Measurements from ENCODE around the gene XIRP1. TPM values are rescaled to one million over a fixed set of nuclear protein-coding genes. Genes with fewer than 3 reads are reported as not detected.
"Not testable (repeated sequence)": the region's sequence is repeated elsewhere in the genome, so short reads cannot be mapped to it uniquely, and the experiment has no call there.

The XIRP1 gene
- total RNA-seq, 1 donor from 2014 or later, result not detected

DNA sequence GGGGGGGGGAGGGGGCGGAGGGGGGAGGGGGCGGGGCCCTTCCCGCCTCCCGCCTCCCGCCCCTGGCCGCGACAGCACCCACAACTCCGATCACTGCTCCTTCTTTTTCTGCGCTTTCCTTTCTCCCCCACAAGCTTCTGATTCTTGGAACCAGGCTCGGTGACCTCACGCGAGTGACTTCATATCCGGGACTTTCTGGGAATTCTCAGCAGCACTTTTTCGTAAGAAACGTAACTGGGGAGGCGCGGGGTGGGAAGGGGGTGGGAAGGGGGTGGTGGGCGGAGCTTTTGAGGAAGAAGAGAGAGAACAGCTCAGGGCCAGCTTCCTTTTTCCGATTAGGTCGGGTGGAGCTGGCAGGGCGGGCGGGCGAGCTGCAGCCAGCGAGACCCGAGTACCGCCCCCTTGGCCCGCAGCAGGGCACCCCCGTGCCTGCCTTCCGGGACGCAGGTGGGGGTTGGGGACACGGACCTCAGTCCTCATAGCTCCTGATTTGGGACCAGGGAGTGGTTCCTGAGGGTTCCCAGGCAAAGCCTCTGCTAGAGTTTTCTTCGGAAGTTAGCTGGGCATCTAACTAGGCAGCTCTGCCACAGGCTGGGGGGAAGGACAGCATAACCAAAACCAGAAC is 14.6 kb downstream of the XIRP1 start:
- Histone ChIP-seq H3K4me1 (peaks cover 19 to 37% of the 10 kb centered on the region in 2 donors), H3K36me3 (no peaks in the 10 kb centered on the region), H3K4me3 (peak overlapping the region; percentile 40 to 56), H3K27me3 (no peaks in the 10 kb centered on the region), H3K27ac (peak overlapping the region; percentile 93 to 94), H3K9me3 (no peaks in the 10 kb centered on the region)
- intact Hi-C loops (cut with DNase I), result no loop called here
- TF ChIP-seq, protein P1, sequence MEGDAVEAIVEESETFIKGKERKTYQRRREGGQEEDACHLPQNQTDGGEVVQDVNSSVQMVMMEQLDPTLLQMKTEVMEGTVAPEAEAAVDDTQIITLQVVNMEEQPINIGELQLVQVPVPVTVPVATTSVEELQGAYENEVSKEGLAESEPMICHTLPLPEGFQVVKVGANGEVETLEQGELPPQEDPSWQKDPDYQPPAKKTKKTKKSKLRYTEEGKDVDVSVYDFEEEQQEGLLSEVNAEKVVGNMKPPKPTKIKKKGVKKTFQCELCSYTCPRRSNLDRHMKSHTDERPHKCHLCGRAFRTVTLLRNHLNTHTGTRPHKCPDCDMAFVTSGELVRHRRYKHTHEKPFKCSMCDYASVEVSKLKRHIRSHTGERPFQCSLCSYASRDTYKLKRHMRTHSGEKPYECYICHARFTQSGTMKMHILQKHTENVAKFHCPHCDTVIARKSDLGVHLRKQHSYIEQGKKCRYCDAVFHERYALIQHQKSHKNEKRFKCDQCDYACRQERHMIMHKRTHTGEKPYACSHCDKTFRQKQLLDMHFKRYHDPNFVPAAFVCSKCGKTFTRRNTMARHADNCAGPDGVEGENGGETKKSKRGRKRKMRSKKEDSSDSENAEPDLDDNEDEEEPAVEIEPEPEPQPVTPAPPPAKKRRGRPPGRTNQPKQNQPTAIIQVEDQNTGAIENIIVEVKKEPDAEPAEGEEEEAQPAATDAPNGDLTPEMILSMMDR (IDR thresholded peaks at IDR 0.05), result no peak
- DNase-seq (ENCODE audit: low spot score in 2 of 2), result peak; percentile 84 to 97

DNA sequence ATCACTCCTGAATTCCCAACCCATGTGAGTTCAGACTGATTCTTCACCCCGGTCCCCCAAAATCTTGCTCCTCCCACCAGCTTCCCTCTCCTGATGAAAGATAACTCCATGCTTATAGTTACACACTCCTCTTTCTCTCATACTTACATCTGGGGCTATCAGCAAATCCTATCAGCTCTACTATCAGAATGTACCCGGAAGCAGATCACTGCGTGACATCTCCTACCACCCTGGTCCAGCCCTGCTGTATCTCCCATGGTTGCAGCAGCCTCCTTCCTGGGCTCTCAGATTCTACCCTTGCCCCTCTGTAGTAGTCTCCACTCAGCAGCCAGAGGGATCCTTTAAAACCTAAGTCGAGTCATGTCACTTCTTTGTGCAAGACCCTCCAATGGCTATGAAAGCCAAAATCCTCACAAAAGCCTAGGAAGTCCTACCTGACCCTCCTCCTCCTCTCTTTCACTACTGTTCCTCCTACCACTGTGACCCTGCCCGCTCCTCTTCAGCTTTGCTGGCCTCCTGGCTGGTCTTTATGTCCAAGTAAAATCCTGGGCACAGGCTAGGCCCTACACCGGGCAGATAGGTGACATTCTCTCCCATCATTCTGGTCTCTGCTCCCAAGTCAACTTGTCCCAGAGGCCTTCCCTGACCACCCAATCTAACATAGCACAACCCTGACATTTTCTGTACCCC is 16.2 kb downstream of the XIRP1 start:
- no peaks in the 10 kb centered on the region for H3K36me3 ChIP-seq
- H3K27ac ChIP-seq, result peak overlapping the region; percentile 93 to 94
- no peak for DNase-seq (ENCODE audit: low spot score in 2 of 2)
- TF ChIP-seq, protein P1 (IDR thresholded peaks at IDR 0.05), result no peak
- no peak overlapping the region for H3K4me3 ChIP-seq
- peaks cover 19 to 32% of the 10 kb centered on the region in 2 donors for H3K4me1 ChIP-seq
- H3K27me3 ChIP-seq, result no peaks in the 10 kb centered on the region
- H3K9me3 ChIP-seq, result no peaks in the 10 kb centered on the region
- intact Hi-C loops (cut with DNase I), result no loop called here

DNA sequence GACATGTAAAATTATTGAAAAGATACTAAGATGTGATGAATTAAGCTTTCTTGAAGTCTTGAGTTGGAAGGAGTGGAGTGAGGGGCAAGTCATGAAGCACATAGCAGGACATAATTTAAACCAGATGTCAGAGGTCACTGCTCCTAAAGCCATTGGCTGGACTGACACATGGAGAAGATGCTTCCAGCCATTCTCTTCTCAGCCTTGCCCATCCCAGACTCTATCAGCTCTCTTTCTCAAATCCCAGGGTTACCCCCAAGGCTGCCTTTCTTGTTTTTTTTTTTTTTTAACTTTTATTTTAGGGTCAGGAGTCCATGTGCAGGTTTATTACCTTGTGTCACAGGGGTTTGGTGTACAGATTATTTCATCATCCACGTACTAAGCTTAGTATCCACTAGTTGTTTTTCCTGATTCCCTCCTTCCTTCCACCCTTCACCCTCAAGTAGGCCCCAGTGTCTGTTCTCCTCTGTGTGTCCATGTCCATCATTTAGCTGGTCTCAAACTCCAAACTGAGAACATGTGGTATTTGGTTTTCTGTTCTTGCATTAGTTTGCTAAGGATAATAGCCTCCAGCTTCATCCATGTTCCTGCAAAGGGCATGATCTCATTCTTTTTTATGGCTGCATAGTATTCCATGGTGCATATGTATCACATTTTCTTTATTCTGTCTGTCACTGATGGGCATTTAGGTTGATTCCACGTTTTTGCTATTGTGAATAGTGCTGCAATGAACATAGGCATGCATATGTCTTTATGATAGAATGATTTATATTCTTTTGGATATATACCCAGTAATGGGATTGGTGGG is 18.9 kb downstream of the XIRP1 start:
- H3K27me3 ChIP-seq, result no peaks in the 10 kb centered on the region
- intact Hi-C loops (cut with DNase I), result no loop called here
- H3K36me3 ChIP-seq, result no peaks in the 10 kb centered on the region
- no peak overlapping the region for H3K4me3 ChIP-seq
- no peak for DNase-seq (ENCODE audit: low spot score in 2 of 2)
- TF ChIP-seq, protein P1 (IDR thresholded peaks at IDR 0.05), result no peak
- H3K27ac ChIP-seq, result no peak overlapping the region
- H3K4me1 ChIP-seq, result peaks cover 5 to 9% of the 10 kb centered on the region in 2 donors
- H3K9me3 ChIP-seq, result no peaks in the 10 kb centered on the region

DNA sequence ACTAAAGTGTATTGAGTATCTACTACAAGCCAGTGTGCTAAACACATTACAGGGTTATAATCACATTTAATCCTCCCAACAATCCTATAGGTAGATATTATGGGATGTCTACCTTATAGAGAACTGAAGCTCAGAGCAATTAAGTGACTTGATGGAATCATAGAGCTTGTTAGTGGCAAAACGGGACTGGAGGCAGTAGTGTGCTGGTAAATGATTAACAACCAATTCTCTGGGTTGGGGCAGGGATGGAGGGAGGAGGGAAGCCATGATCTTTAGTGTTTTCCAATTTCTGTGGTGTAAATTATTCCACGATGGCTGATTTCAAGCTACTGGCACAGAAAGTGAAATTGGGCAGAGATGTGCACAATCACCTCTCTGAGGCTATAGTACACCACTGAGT is 20.5 kb downstream of the XIRP1 start:
- no peak overlapping the region for H3K27ac ChIP-seq
- peaks cover 0 to 2% of the 10 kb centered on the region in 2 donors for H3K4me1 ChIP-seq

DNA sequence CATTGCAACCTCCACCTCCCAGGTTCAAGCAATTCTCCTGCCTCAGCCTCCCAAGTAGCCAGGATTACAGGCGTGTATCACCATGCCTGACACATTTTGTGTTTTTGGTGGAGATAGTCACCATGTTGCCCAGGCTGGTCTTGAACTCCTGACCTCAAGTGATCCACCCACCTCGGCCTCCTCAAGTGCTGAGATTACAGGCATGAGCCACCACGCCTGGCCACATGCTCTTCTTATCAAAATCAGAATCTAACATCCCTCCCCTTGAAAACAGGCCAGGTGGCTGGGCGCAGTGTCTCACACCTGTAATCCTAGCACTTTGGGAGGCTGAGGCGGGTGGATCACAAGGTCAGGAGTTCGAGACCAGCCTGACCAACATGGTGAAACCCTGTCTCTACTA is 21.5 kb downstream of the XIRP1 start:
- H3K9me3 ChIP-seq; H3K4me3 ChIP-seq; intact Hi-C loops (cut with DNase I); DNase-seq (ENCODE audit: low spot score in 2 of 2); H3K36me3 ChIP-seq; H3K4me1 ChIP-seq; H3K27me3 ChIP-seq; H3K27ac ChIP-seq: not testable (repeated sequence)

More for the DNA sequence above, 20.5 kb downstream of the XIRP1 start:
- no peaks in the 10 kb centered on the region for H3K9me3 ChIP-seq
- no peak overlapping the region for H3K4me3 ChIP-seq
- intact Hi-C loops (cut with DNase I), result no loop called here
- TF ChIP-seq, protein P1 (IDR thresholded peaks at IDR 0.05), result no peak
- no peaks in the 10 kb centered on the region for H3K27me3 ChIP-seq
- no peaks in the 10 kb centered on the region for H3K36me3 ChIP-seq
- DNase-seq (ENCODE audit: low spot score in 2 of 2), result no peak

DNA sequence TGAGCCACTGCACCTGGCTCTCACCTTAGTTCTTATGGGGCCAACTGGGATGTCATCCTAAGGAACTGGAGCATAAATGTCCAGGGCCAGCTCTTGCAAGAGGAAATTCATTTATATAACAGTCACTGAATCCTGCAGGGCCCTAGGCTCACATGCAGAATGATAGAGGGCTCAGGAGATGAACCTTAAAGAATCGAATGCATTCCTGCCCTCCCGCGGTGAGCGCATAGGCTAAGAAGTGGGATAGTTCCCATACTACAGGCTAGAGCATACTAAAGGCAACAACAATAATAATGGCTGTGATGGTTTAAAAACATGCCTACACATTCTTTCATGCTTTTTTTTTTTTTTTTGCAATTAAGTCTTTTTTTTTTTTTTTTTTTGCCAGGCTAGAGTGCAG is 21.9 kb downstream of the XIRP1 start:
- DNase-seq (ENCODE audit: low spot score in 2 of 2), result no peak

More for the DNA sequence above, 21.9 kb downstream of the XIRP1 start:
- TF ChIP-seq, protein P1 (IDR thresholded peaks at IDR 0.05), result no peak
- Histone ChIP-seq H3K9me3 (no peaks in the 10 kb centered on the region), H3K27ac (no peak overlapping the region), H3K27me3 (no peaks in the 10 kb centered on the region), H3K36me3 (no peaks in the 10 kb centered on the region), H3K4me3 (no peak overlapping the region), H3K4me1 (no peaks in the 10 kb centered on the region)
- intact Hi-C loops (cut with DNase I), result no loop called here

Data from ascending aorta (tissue), 2 donors.